Activated CD8-positive, alpha-beta T cell treated with anti-CD3 and anti-CD28 coated beads, Interleukin-2, amount 10 ng/mL, durations not matched to agents 7 days and 5 days (primary cell): ENCODE measurements around the gene NIT1. TPM values are rescaled to one million over a fixed set of nuclear protein-coding genes. Genes with fewer than 3 reads are reported as not detected.
A peak's percentile ranks its signal among the peaks of the same experiment; 100 is the strongest.

Source experiments
- ATAC-seq: fragments of 150-1000 bp; cut with Tn5 transposase; one replicate; pipeline ENCODE4 v1.10.0; 2021; ENCODE audit warnings: moderate library complexity
- CTCF ChIA-PET: fragments of 350-600 bp; sonication (Branson Sonifier 250); formaldehyde crosslinking; loops from one replicate; lab custom pipeline; 2021; ENCODE audit warnings: antibody characterized with exemption; lab: Charles Lee
- POLR2A ChIA-PET: fragments of 350-600 bp; sonication (Branson Sonifier 250); formaldehyde crosslinking; loops from one replicate; lab custom pipeline; 2021; ENCODE audit warnings: antibody characterized with exemption; lab: Charles Lee
- DNase-seq: peaks from one replicate; pipeline ENCODE4 v3.0.0-alpha.2; 2020
- H3K27ac Mint-ChIP-seq: one replicate; pipeline ENCODE4 v1.8.0; 2021; ENCODE audit warnings: mild to moderate bottlenecking, mixed read lengths
- H3K27me3 Mint-ChIP-seq: one replicate; pipeline ENCODE4 v1.8.0; 2021; ENCODE audit warnings: low read depth, mixed read lengths
- H3K36me3 Mint-ChIP-seq: one replicate; pipeline ENCODE4 v1.8.0; 2021; ENCODE audit warnings: low read depth, mixed read lengths
- H3K4me1 Mint-ChIP-seq: one replicate; pipeline ENCODE4 v1.8.0; 2021; ENCODE audit warnings: low read depth, mixed read lengths
- H3K4me3 Mint-ChIP-seq: one replicate; pipeline ENCODE4 v1.8.0; 2021; ENCODE audit warnings: mild to moderate bottlenecking, mixed read lengths
- H3K9me3 Mint-ChIP-seq: one replicate; pipeline ENCODE4 v1.8.0; 2022; ENCODE audit warnings: mixed read lengths; ENCODE audit not compliant: insufficient read depth
- total RNA-seq, 2 experiments: library from RNA; stranded (reverse); gene quantifications; one replicate each; pipeline ENCODE4 v1.2.3, GENCODE V29; 2021

The NIT1 gene
- total RNA-seq, 2 experiments from 2014 or later: 34.1 to 35.2 TPM

DNA sequence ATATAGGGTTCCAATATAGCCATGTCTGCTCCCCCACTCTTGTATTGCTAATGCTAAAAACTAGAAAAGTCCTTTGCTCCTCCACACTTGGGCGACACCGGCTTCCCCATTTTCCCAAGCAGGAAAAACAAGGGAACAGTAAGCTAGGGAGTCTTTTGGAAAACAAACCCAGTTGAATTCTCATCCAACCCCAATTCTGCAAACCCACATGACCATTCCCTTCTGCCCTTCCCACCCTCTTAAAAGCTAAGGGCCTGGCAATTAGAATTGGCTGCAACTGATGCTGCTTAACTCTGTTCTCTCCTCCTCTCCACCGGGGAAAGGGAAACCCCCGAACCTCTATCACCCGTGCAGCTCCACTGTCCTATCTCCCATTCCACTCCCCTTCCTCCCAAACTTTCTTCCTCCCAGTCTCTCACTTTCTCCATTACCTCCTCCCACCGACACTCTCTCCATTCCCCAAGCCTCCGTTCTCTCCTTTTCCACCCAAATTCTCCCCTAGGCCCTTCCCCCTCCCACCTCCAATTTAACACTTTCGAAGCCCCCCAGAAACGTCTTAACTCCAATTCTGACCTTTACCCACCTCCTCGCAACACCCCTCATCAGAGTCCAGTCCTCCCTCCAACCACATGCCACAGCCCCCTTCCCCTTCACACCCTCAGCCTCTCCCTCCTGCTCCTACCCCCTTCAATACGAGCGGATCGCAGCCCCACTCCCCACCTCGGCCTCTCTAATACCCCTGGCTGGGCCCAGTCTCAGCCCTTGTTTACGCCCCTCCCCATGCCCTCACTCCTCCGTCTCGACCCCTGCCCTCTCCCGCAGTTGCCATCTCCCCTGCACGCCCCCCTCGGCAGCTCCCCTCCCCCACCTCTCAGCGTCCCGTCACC is 13.9 kb downstream of the NIT1 start:
- ChIA-PET CTCF (interaction anchor here (0.7 to 1.7 kb wide), 12 partner anchors 9 to 250 kb away, joined by 3 to 16 read pairs (median 4); partner anchors contain the start of genes KLHDC9, NIT1, PFDN2 and UFC1), POLR2A (interaction anchor here (1.0 to 4.3 kb wide), 12 partner anchors 9 to 86 kb away, joined by 3 to 28 read pairs (median 6); partner anchors contain the start of genes ARHGAP30, KLHDC9, NIT1 and PFDN2)
- Mint-ChIP-seq H3K9me3 (no peaks in the 10 kb centered on the region), H3K4me3 (no peak overlapping the region), H3K36me3 (peaks cover 41% of the 10 kb centered on the region), H3K27ac (no peak overlapping the region), H3K4me1 (peaks cover 53% of the 10 kb centered on the region), H3K27me3 (no peaks in the 10 kb centered on the region)
- DNase-seq (peak; percentile 41), ATAC-seq (no peak)

DNA sequence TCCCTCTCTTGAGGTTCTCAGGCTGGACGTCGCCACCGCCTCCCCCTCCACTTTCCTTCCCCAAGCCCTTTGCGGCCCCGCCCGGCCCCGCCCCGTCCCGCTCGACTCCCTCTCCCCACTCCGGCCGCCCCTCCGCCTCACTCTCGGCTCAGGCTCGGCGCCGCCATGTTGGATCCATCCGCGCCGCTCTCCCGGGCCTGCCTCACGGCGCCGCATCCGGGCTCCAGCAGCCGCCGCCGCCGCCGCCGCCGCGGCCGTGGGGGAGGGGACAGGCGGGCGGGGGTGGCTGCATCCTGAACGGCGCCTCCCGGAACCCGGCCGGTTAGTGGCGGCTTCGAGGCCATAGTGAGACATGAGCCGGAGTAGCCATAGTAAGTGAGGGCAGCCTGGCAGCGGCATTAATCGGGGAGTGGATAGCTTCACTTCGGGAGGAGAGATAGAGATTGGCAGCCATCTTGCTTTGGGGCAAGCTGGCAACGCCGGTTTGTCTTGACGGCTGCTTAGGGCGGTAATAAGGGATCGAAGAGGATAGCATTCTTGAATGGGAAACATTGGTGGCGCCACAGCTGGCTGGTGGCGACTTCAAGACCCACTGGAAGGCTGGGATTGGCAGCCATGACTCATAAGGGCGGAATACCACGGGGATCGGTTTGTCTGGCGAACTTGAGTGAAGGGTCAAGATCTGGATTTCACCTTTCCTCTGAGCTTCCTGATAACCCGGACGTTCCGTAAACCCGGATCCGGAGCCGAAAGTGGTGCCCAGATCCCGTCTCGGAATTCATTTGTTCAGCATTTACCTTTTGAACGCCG is 14.7 kb downstream of the NIT1 start, which contains the start of gene DEDD:
TSS of gene DEDD (minus strand) at position 258 of the 810 bp plus-strand sequence. CDS start 8,205 bp downstream, outside the sequence.
- DNase-seq: peak; percentile 93
- Mint-ChIP-seq H3K4me3 (no peak within 1 kb of the TSS), H3K36me3 (peaks cover 36% of the 10 kb centered on the region), H3K27me3 (no peaks in the 10 kb centered on the region), H3K9me3 (no peaks in the 10 kb centered on the region), H3K4me1 (peaks cover 45% of the 10 kb centered on the region), H3K27ac (no peak within 1 kb of the TSS)
- ChIA-PET POLR2A (interaction anchor here (0.6 to 4.3 kb wide), 13 partner anchors 8 to 94 kb away, joined by 3 to 28 read pairs (median 5); partner anchors contain the start of genes ARHGAP30, KLHDC9, NIT1 and PFDN2), CTCF (interaction anchor here (0.7 to 1.7 kb wide), 15 partner anchors 11 to 405 kb away, joined by 3 to 16 read pairs (median 4); partner anchors contain the start of genes ARHGAP30, KLHDC9, NIT1 and PFDN2)
- peak; percentile 96 for ATAC-seq

DNA sequence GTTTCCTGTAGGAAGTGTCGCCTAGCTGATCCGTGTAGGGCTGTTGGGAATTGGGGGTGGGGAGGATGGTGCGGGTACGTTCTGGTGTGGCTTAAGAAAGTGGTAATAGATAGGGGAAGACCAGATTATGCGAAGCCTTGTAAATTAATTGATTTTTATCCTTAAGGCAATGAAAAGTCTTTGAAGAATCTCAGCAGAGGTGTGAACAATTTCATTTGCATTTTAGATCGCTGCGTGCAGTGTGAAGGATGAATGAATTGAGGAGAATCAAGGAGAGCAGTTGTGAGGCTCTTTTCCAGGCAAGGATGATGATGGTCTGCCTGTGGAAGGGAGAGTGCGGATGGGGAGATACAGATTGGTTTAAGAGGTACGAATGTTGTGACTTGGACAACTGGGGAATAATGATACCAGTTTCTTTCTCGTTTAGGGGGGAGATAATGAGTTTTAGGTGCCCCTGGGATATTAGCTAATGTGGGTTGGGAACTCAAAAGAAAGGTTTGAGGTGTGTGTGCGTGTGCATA is 15.4 kb downstream of the NIT1 start:
- ChIA-PET POLR2A (interaction anchor here (0.6 to 4.3 kb wide), 12 partner anchors 8 to 94 kb away, joined by 3 to 28 read pairs (median 6); partner anchors contain the start of genes ARHGAP30, KLHDC9, NIT1 and PFDN2), CTCF (interaction anchor here (0.7 to 1.7 kb wide), 15 partner anchors 12 to 406 kb away, joined by 3 to 16 read pairs (median 4); partner anchors contain the start of genes ARHGAP30, KLHDC9, NIT1 and PFDN2)
- DNase-seq (no peak), ATAC-seq (peak; percentile 1)
- H3K27ac Mint-ChIP-seq: no peak overlapping the region
- H3K9me3 Mint-ChIP-seq: no peaks in the 10 kb centered on the region
- no peak overlapping the region for H3K4me3 Mint-ChIP-seq
- H3K4me1 Mint-ChIP-seq: peaks cover 39% of the 10 kb centered on the region
- peaks cover 29% of the 10 kb centered on the region for H3K36me3 Mint-ChIP-seq
- no peaks in the 10 kb centered on the region for H3K27me3 Mint-ChIP-seq

DNA sequence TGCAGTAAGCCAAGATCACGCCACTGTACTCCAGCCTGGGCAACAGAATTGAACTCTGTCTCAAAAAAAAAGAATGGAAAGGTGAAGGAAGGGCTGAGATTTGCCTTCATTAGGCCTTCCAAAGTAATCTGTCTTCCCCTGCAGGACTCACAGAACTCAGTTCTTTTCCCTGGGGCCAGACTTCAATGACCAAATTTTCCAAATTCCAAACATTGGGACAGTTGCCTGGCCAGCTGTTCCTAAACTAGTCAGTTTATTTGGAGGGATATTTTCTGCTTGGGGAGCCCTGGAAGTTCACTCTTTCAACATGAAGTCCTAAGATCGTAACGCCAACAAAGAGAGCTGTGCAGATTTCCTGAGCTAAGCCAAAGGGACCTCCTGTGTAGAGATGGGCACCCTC is 20.0 kb downstream of the NIT1 start:
- no peak overlapping the region for H3K27ac Mint-ChIP-seq
- H3K4me3 Mint-ChIP-seq: no peak overlapping the region
- ChIA-PET CTCF (interaction anchor here (0.7 to 3.0 kb wide), 14 partner anchors 10 to 185 kb away, joined by 3 to 17 read pairs (median 4); partner anchors contain the start of genes ARHGAP30, KLHDC9, NIT1 and PFDN2), POLR2A (interaction anchor here (0.6 to 2.1 kb wide), 4 partner anchors 9 to 16 kb away, joined by 3 to 9 read pairs (median 3); no protein-coding TSS in a partner anchor)
- ATAC-seq (no peak), DNase-seq (no peak)
- peaks cover 11% of the 10 kb centered on the region for H3K36me3 Mint-ChIP-seq
- H3K9me3 Mint-ChIP-seq: no peaks in the 10 kb centered on the region
- peaks cover 9% of the 10 kb centered on the region for H3K4me1 Mint-ChIP-seq
- no peaks in the 10 kb centered on the region for H3K27me3 Mint-ChIP-seq

DNA sequence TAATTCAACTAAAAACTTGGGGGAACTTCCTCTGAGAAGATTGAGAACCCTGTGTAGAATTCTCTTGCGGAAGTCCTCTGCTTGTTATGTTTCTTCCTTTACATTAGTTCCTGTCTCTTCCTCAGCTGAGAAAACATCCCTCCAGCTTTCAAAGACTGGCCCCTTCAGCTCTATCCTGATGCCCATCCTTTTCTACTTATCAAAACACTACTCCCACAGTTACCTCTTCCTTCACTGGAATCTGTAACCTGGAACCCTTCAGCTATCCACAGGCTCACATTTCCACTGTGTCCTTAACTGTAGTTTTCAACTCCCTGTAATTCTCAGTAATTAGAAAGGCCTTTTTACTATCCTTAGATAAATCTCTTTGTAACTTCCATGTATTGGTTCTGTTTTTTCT is 20.5 kb downstream of the NIT1 start:
- Mint-ChIP-seq H3K36me3 (peaks cover 11% of the 10 kb centered on the region), H3K4me1 (peaks cover 9% of the 10 kb centered on the region), H3K27me3 (no peaks in the 10 kb centered on the region), H3K27ac (peak overlapping the region; percentile 57), H3K9me3 (no peaks in the 10 kb centered on the region), H3K4me3 (no peak overlapping the region)
- no peak for DNase-seq
- ChIA-PET POLR2A (interaction anchor here (0.6 to 2.1 kb wide), 5 partner anchors 9 to 70 kb away, joined by 3 to 9 read pairs (median 4); no protein-coding TSS in a partner anchor), CTCF (interaction anchor here (0.7 to 3.0 kb wide), 13 partner anchors 9 to 186 kb away, joined by 3 to 13 read pairs (median 4); partner anchors contain the start of genes ARHGAP30, KLHDC9, PPOX and TOMM40L)
- no peak for ATAC-seq

DNA sequence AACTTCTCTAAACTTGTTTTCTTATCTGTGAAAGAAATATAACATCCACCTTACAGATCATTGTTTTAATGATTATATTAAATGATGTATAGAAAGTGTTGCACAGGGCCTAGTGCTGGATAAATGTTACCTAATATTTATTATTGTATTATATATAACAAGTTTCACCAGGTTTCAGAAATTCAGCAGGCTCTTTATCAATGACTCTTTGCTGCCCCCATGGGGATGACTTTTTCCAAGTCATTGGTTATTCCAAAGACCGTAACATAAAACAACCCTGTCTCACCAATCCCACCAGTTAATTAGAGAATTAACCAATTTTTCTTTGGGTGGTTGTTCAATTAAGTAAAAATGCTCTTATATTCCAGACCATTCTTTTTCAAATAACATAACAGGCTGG is 21.9 kb downstream of the NIT1 start:
- Mint-ChIP-seq H3K9me3 (no peaks in the 10 kb centered on the region), H3K36me3 (peaks cover 11% of the 10 kb centered on the region), H3K4me3 (no peak overlapping the region), H3K27ac (no peak overlapping the region), H3K4me1 (peaks cover 9% of the 10 kb centered on the region), H3K27me3 (no peaks in the 10 kb centered on the region)
- CTCF ChIA-PET: interaction anchor here (0.7 to 3.0 kb wide), 8 partner anchors 9 to 143 kb away, joined by 3 to 13 read pairs (median 4); partner anchors contain the start of genes ARHGAP30, KLHDC9, NIT1 and PFDN2
- DNase-seq: peak; percentile 64
- peak; percentile 70 for ATAC-seq
- POLR2A ChIA-PET: interaction anchor here (0.6 to 1.5 kb wide), 3 partner anchors 69 to 83 kb away, joined by 3 to 6 read pairs (median 4); no protein-coding TSS in a partner anchor

DNA sequence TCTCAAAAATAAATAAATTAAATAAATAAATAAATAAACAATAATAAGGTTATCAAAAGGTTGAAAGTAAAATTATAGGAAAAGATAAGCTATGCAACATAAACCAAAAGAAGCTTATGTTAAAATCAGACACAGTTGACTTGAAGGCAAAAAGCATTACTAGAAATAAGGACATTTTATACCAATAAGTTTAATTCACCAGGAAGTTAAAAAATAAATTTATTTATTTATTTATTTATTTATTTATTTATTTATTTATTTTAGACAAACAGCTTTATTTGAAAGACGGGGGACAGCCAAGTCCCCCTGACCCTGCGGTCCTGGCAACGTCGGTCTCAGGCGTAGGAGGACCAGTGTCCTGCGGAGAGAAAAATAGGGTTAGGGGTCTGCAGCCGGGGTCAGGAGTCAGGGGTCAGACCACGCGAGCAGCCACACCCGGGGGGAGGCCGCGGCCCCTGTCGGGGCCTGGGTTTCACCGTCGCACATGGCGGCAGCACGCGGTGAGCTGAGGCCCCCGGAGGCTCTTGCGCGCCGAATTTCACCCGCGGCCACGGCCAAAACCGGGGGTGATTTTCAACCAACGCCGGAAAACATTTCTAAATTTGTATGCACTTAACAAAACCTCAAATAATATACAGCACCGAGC is 23.0 kb downstream of the NIT1 start:
- ATAC-seq: no peak
- no peak for DNase-seq
- Mint-ChIP-seq H3K27ac (no peak overlapping the region), H3K9me3 (no peaks in the 10 kb centered on the region), H3K4me1 (peaks cover 5% of the 10 kb centered on the region), H3K4me3 (no peak overlapping the region), H3K27me3 (no peaks in the 10 kb centered on the region), H3K36me3 (peaks cover 4% of the 10 kb centered on the region)
- POLR2A ChIA-PET: interaction anchor here (1.5 kb wide), 2 partner anchors 8 to 70 kb away, joined by 6 read pairs; partner anchors contain the start of gene DEDD
- CTCF ChIA-PET: interaction anchor here (1.0 to 2.5 kb wide), 8 partner anchors 10 to 144 kb away, joined by 3 to 6 read pairs (median 4); partner anchors contain the start of genes ARHGAP30 and KLHDC9

DNA sequence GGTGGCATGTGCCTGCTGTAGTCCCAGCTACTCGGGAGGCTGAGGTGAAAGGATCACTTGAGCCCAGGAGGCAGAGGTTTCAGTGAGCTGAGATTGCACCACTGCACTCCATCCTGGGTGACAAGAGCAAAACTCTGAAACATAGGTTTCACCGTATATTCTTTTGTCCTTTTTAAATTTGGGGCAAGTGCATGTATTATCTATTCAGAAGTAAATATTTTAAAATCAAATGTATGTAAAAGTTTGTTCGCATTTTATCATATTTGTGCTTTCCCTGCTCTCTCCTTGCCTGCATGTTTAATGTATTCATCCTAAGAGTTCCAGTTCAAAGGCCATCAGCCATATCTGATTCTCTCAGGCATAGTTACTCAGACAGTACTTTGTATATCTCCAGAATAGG is 27.9 kb downstream of the NIT1 start:
- ChIA-PET CTCF (interaction anchor here (1.1 kb wide), 1 partner anchor 11 kb away, joined by 3 read pairs; no protein-coding TSS in a partner anchor), POLR2A (no interaction called here)
- DNase-seq (no peak), ATAC-seq (no peak)
- no peaks in the 10 kb centered on the region for H3K4me1 Mint-ChIP-seq
- H3K36me3 Mint-ChIP-seq: no peaks in the 10 kb centered on the region
- H3K4me3 Mint-ChIP-seq: no peak overlapping the region
- H3K27ac Mint-ChIP-seq: no peak overlapping the region
- no peaks in the 10 kb centered on the region for H3K9me3 Mint-ChIP-seq
- no peaks in the 10 kb centered on the region for H3K27me3 Mint-ChIP-seq

DNA sequence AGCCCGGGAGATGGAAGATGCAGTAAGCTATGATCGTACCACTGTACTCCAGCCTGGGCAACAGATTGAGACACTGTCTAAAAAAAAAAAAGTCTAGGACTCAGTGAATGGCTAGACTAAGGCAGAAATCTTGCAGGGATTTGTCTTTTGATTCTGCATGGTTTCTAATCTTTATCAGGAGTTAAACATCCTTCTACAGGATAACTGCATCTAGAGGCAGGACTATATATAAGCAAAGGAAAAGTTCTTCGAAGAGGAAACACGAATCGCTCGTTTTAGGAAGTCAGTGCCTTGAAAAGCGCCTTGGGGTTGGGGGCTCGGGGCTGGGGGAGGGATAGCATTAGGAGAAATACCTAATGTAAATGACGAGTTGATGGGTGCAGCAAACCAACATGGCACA is 35.3 kb downstream of the NIT1 start:
- Mint-ChIP-seq H3K36me3 (peaks cover 20% of the 10 kb centered on the region), H3K4me3 (peak overlapping the region; percentile 88), H3K4me1 (peaks cover 21% of the 10 kb centered on the region), H3K27ac (peak overlapping the region; percentile 100), H3K27me3 (no peaks in the 10 kb centered on the region), H3K9me3 (no peaks in the 10 kb centered on the region)
- ChIA-PET POLR2A (interaction anchor here (0.6 to 6.3 kb wide), 14 partner anchors 9 to 107 kb away, joined by 3 to 51 read pairs (median 6); partner anchors contain the start of genes ARHGAP30, B4GALT3, DEDD and NDUFS2), CTCF (interaction anchor here (0.8 to 3.1 kb wide), 7 partner anchors 13 to 138 kb away, joined by 3 to 38 read pairs (median 4); partner anchors contain the start of genes B4GALT3, DEDD, PPOX and TOMM40L)
- DNase-seq (no peak), ATAC-seq (no peak)
